Mesothelial cell of epicardium (in vitro differentiated cells): ENCODE data around the gene SAMD3. TPM values are rescaled to one million over a fixed set of nuclear protein-coding genes. Genes with fewer than 3 reads are reported as not detected.

Experiments
- DNase-seq, 2 experiments: peaks; one replicate each; pipeline ENCODE4 v3.0.0; 2021; ENCODE audit warnings: low spot score in 2 of 2; ENCODE audit not compliant: unreplicated experiment in 2 of 2
- H3K27ac Mint-ChIP-seq: 2 replicates; pipeline ENCODE4 v1.8.0; 2021; ENCODE audit warnings: mixed read lengths
- H3K27me3 Mint-ChIP-seq: 2 replicates; pipeline ENCODE4 v1.8.0; 2021; ENCODE audit warnings: low read depth, mixed read lengths
- H3K36me3 Mint-ChIP-seq: 2 replicates; pipeline ENCODE4 v1.8.0; 2021; ENCODE audit warnings: mixed read lengths
- H3K4me1 Mint-ChIP-seq: 2 replicates; pipeline ENCODE4 v1.8.0; 2021; ENCODE audit warnings: mixed read lengths
- H3K4me3 Mint-ChIP-seq: 2 replicates; pipeline ENCODE4 v1.8.0; 2021; ENCODE audit warnings: mild to moderate bottlenecking, moderate library complexity, mixed read lengths
- H3K9me3 Mint-ChIP-seq: 2 replicates; pipeline ENCODE4 v1.8.0; 2021; ENCODE audit warnings: mixed read lengths
- total RNA-seq: library from RNA; stranded (reverse); gene quantifications from 3 replicates; pipeline ENCODE4 v1.2.1, GENCODE V29; 2021
- TF ChIP-seq, protein P1 (sequence below): fragments of 200-600 bp; sonication (generic); IDR thresholded peaks from one replicate; pipeline ENCODE4 v1.5.0; 2021; ENCODE audit warnings: antibody characterized with exemption; ENCODE audit not compliant: unreplicated experiment

Gene SAMD3
- total RNA-seq, 1 donor from 2014 or later, result 0.49 TPM

DNA sequence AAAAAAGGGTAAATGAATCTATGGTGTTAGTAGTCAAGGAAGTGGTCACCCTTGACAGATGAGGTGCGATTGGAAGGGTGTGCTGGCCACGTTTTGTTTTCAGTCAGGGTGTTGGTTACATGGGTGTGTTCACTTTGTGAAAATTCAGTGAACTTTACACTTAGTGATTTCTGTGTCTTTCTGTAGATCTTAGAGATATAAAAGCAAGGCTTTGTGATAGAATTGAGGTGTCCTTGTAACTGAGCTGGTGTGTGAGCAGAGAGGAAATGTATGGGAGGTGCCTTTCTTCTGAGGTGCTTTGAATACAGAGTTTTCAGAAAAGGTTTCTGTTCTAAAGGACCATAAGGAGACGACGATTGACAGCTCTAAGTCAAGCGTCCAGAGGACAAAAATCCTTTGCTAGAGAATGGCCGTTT lies 90.5 kb downstream of the SAMD3 start:
- Mint-ChIP-seq H3K9me3 (no peaks in the 10 kb centered on the region), H3K27me3 (no peaks in the 10 kb centered on the region), H3K36me3 (peaks cover 22% of the 10 kb centered on the region), H3K27ac (no peak overlapping the region), H3K4me3 (no peak overlapping the region), H3K4me1 (no peaks in the 10 kb centered on the region)
- TF ChIP-seq, protein P1, sequence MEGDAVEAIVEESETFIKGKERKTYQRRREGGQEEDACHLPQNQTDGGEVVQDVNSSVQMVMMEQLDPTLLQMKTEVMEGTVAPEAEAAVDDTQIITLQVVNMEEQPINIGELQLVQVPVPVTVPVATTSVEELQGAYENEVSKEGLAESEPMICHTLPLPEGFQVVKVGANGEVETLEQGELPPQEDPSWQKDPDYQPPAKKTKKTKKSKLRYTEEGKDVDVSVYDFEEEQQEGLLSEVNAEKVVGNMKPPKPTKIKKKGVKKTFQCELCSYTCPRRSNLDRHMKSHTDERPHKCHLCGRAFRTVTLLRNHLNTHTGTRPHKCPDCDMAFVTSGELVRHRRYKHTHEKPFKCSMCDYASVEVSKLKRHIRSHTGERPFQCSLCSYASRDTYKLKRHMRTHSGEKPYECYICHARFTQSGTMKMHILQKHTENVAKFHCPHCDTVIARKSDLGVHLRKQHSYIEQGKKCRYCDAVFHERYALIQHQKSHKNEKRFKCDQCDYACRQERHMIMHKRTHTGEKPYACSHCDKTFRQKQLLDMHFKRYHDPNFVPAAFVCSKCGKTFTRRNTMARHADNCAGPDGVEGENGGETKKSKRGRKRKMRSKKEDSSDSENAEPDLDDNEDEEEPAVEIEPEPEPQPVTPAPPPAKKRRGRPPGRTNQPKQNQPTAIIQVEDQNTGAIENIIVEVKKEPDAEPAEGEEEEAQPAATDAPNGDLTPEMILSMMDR, result no peak
- DNase-seq, result no peak

DNA sequence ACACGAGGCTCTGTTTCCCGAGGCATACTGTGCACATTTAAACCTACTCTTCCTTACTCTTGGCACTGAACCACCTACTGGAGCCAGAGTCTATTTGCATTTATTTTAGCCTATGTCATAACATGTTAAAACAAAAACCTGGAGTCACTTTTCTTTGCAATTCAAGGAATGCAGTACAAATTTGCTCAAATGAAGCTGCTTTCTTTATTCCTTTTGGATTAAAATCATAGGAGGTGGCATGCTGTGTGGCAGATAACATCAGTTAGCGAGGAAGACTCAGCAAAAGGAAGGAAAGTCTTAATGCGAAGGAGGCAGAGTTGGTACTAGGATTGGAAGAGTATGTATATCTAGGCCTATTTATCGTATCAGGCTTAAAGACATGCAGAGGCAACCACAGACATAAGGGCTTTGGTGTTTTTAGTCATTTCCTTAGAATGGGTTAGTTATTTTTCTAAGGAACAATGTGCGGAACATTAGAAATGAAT lies 92.9 kb downstream of the SAMD3 start:
- Mint-ChIP-seq H3K4me1 (no peaks in the 10 kb centered on the region), H3K4me3 (no peak overlapping the region), H3K27me3 (no peaks in the 10 kb centered on the region), H3K36me3 (peaks cover 10% of the 10 kb centered on the region), H3K27ac (no peak overlapping the region), H3K9me3 (no peaks in the 10 kb centered on the region)
- DNase-seq, result no peak
- TF ChIP-seq, protein P1, result no peak

DNA sequence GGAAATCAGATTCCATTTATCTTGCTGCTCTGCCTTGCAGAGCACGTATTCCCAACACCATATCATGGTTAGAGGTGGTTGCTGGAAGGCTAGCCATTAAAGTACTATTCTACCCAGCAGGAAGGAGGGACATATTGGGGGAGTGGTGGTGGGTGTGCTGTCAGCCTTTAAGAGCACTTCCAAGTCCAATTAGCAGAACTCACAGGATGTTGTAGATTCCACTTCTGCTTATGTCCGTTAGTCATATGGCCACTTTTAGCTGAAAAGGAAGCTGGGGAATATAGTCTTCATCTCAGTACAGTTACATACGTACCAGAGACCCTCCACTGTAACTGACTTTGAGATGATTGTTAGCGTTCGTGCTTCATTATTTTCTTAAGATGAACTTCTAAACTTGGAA lies 94.4 kb downstream of the SAMD3 start:
- DNase-seq, result no peak
- no peaks in the 10 kb centered on the region for H3K9me3 Mint-ChIP-seq
- peaks cover 14% of the 10 kb centered on the region for H3K36me3 Mint-ChIP-seq
- no peak overlapping the region for H3K4me3 Mint-ChIP-seq
- H3K27ac Mint-ChIP-seq, result no peak overlapping the region
- no peaks in the 10 kb centered on the region for H3K27me3 Mint-ChIP-seq
- TF ChIP-seq, protein P1, result no peak
- H3K4me1 Mint-ChIP-seq, result no peaks in the 10 kb centered on the region

DNA sequence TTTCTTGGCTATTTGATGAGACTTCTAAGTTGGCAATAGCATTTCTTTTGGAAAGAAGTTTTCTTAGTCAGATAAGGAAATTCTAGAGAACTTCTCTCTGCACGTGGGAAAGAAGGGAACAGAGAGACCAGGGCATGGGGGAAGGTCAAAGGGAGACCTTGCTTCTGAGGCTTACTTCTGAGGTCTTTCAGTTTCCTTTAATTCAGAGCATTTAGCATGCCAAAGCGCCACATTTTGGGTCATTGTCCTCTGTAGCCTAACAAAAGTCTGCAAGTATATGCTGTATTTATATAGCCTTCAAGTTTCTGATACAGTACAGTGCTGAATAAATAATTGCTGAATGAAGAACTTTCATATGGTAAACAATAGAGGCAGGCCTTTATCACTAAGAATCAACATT lies 95.6 kb downstream of the SAMD3 start:
- H3K27me3 Mint-ChIP-seq, result no peaks in the 10 kb centered on the region
- no peak for DNase-seq
- H3K4me3 Mint-ChIP-seq, result no peak overlapping the region
- TF ChIP-seq, protein P1, result no peak
- H3K27ac Mint-ChIP-seq, result no peak overlapping the region
- no peaks in the 10 kb centered on the region for H3K9me3 Mint-ChIP-seq
- no peaks in the 10 kb centered on the region for H3K4me1 Mint-ChIP-seq
- H3K36me3 Mint-ChIP-seq, result peaks cover 14% of the 10 kb centered on the region

DNA sequence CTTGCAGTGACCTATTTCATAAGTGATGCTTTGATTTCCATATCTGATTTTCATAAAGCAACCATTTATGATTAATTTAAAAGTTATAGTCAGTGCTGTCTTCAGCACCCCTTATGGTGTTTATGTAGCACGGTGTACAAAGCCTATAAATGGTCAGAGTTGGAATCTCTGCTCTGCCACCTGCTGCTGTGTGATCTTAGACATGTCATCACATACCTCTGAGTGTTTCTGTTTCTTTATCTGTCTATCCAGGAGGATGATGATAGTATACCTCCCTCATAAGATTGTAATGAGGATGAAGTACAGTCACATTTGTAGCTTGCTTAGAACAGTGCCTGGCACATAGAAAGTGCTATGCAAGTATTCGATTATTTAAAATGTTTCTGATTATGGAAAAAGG lies 100.5 kb downstream of the SAMD3 start:
- no peak for DNase-seq
- no peak overlapping the region for H3K4me3 Mint-ChIP-seq
- H3K27ac Mint-ChIP-seq, result no peak overlapping the region
- TF ChIP-seq, protein P1, result no peak
- H3K9me3 Mint-ChIP-seq, result no peaks in the 10 kb centered on the region
- no peaks in the 10 kb centered on the region for H3K27me3 Mint-ChIP-seq
- peaks cover 16% of the 10 kb centered on the region for H3K36me3 Mint-ChIP-seq
- no peaks in the 10 kb centered on the region for H3K4me1 Mint-ChIP-seq

DNA sequence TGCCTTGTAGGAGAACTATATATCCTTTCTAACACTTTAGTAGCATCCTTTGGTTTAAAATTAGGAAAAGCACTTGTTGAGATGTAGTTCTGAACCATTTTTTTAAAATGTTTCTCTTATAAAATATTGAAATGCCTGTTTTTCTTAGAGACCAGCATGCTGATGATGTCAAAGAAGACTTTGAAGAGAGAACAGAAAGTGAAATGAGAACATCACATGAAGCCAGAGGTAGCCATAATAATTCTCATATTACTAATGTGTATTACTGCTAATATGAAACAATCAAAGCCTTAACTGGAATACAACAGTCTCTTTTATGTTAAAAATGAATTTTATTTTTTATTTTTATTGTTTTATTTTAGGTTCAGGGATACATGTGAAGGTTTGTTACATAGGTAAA lies 102.0 kb downstream of the SAMD3 start:
- H3K9me3 Mint-ChIP-seq, result no peaks in the 10 kb centered on the region
- TF ChIP-seq, protein P1, result no peak
- H3K4me1 Mint-ChIP-seq, result no peaks in the 10 kb centered on the region
- no peak for DNase-seq
- no peak overlapping the region for H3K4me3 Mint-ChIP-seq
- H3K36me3 Mint-ChIP-seq, result peaks cover 18% of the 10 kb centered on the region
- H3K27me3 Mint-ChIP-seq, result no peaks in the 10 kb centered on the region
- no peak overlapping the region for H3K27ac Mint-ChIP-seq
